Retina (tissue), 1 donor: Measurements from ENCODE around the gene GABBR2.

ENCODE experiments used
- DNase-seq: peaks from one replicate; pipeline ENCODE4 v3.0.0-alpha.2; 2016

Gene GABBR2

GRCh38 chr9:98247831-98248657 is 460.7 kb downstream of the GABBR2 start:
- DNase-seq = no peak

GRCh38 chr9:98242426-98242825 is 466.3 kb downstream of the GABBR2 start:
- no peak for DNase-seq

- no peak for DNase-seq
These were observed 467.1 kb downstream of the GABBR2 start for GRCh38 chr9:98241357-98242300.

- no peak for DNase-seq
These were observed 468.3 kb downstream of the GABBR2 start for GRCh38 chr9:98240475-98240874.
